Neural progenitor cell (in vitro differentiated cells): ENCODE measurements around the gene PLCL1.

Source experiments
- EZH2 ChIP-seq: fragments of 200-600 bp; sonication (generic); IDR thresholded peaks from 2 replicates; pipeline ENCODE4 v1.6.1; 2017; ENCODE audit warnings: antibody characterized with exemption, mild to moderate bottlenecking, moderate library complexity
- TF ChIP-seq, protein P1 (sequence below): fragments of 200-600 bp; sonication (generic); IDR thresholded peaks from 2 replicates; pipeline ENCODE4 v1.5.1; 2017; ENCODE audit warnings: antibody characterized with exemption, mild to moderate bottlenecking

GRCh38 chr2:197943731-197944130 lies 139.3 kb downstream of the PLCL1 start:
- TF ChIP-seq, protein P1, sequence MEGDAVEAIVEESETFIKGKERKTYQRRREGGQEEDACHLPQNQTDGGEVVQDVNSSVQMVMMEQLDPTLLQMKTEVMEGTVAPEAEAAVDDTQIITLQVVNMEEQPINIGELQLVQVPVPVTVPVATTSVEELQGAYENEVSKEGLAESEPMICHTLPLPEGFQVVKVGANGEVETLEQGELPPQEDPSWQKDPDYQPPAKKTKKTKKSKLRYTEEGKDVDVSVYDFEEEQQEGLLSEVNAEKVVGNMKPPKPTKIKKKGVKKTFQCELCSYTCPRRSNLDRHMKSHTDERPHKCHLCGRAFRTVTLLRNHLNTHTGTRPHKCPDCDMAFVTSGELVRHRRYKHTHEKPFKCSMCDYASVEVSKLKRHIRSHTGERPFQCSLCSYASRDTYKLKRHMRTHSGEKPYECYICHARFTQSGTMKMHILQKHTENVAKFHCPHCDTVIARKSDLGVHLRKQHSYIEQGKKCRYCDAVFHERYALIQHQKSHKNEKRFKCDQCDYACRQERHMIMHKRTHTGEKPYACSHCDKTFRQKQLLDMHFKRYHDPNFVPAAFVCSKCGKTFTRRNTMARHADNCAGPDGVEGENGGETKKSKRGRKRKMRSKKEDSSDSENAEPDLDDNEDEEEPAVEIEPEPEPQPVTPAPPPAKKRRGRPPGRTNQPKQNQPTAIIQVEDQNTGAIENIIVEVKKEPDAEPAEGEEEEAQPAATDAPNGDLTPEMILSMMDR, result no peak
- no peak for TF ChIP-seq EZH2
